ENCODE data around the gene NOD2. TPM values are rescaled to one million over a fixed set of nuclear protein-coding genes. Genes with fewer than 3 reads are reported as not detected.
A peak's percentile ranks its signal among the peaks of the same experiment; 100 is the strongest.

The NOD2 gene
- total RNA-seq, 1 experiment from 2014 or later, result 0.07 TPM

- Histone ChIP-seq H3K27ac (ENCODE audit: low read length) (no peak overlapping the region), H3K79me2 (ENCODE audit: low read length) (no peaks in the 10 kb centered on the region), H4K20me1 (ENCODE audit: low read length) (no peaks in the 10 kb centered on the region), H3K9me2 (replicated peaks; ENCODE audit: low read length) (no peaks in the 10 kb centered on the region), H3F3A (ENCODE audit: low read length, unreplicated experiment) (no peaks in the 10 kb centered on the region), H2AFZ (ENCODE audit: low read length) (no peak overlapping the region), H3K9ac (ENCODE audit: low read length) (no peak overlapping the region), H3K4me1 (ENCODE audit: insufficient read depth, low read length) (no peaks in the 10 kb centered on the region), H3K36me3 (ENCODE audit: low read depth, low read length) (no peaks in the 10 kb centered on the region), H3K4me3 (ENCODE audit: low read length) (no peak overlapping the region), H3K4me2 (ENCODE audit: low read length) (no peak overlapping the region), H3K27me3 (ENCODE audit: low read length) (no peaks in the 10 kb centered on the region), H3K9me3 (ENCODE audit: low read length) (no peaks in the 10 kb centered on the region)
- CTCF ChIA-PET, result no interaction called here
- TF ChIP-seq EZH2 (IDR thresholded peaks at IDR 0.05; ENCODE audit: low read length, unreplicated experiment) (no peak), EZH2phosphoT487 (IDR thresholded peaks at IDR 0.05; ENCODE audit: borderline replicate concordance, low read length) (no peak), CTCF (conservative IDR thresholded peaks at IDR 0.05; ENCODE audit: low read depth, low read length) (no peak)
- intact Hi-C loops (cut with micrococcal nuclease), result no loop called here
- DNase-seq, result peak; percentile 42
- peak; percentile 38 for ATAC-seq
- POLR2A ChIA-PET (ENCODE audit: unreplicated experiment), result no interaction called here
- BruUV-seq (replicated peaks), result no TSS peak
Observed at GRCh38 chr16:50696575-50697420, 3.4 kb downstream of the NOD2 start.

GRCh38 chr16:50697421-50697715, 4.0 kb downstream of the NOD2 start:
- H3K4me2 ChIP-seq (ENCODE audit: low read length), result no peak overlapping the region
- intact Hi-C loops (cut with micrococcal nuclease), result no loop called here
- POLR2A ChIA-PET (ENCODE audit: unreplicated experiment), result no interaction called here

More at GRCh38 chr16:50697421-50697715, 4.0 kb downstream of the NOD2 start:
- no peaks in the 10 kb centered on the region for H3K36me3 ChIP-seq (ENCODE audit: low read depth, low read length)
- H3K79me2 ChIP-seq (ENCODE audit: low read length), result no peaks in the 10 kb centered on the region
- no peaks in the 10 kb centered on the region for H4K20me1 ChIP-seq (ENCODE audit: low read length)
- no TSS peak for BruUV-seq (replicated peaks)
- TF ChIP-seq EZH2phosphoT487 (IDR thresholded peaks at IDR 0.05; ENCODE audit: borderline replicate concordance, low read length) (no peak), EZH2 (IDR thresholded peaks at IDR 0.05; ENCODE audit: low read length, unreplicated experiment) (no peak), CTCF (conservative IDR thresholded peaks at IDR 0.05; ENCODE audit: low read depth, low read length) (no peak)
- no peaks in the 10 kb centered on the region for H3K27me3 ChIP-seq (ENCODE audit: low read length)
- no peaks in the 10 kb centered on the region for H3K4me1 ChIP-seq (ENCODE audit: insufficient read depth, low read length)
- H3K27ac ChIP-seq (ENCODE audit: low read length), result no peak overlapping the region
- ATAC-seq (no peak), DNase-seq (no peak)
- H2AFZ ChIP-seq (ENCODE audit: low read length), result no peak overlapping the region
- CTCF ChIA-PET, result no interaction called here
- no peaks in the 10 kb centered on the region for H3K9me3 ChIP-seq (ENCODE audit: low read length)
- H3K4me3 ChIP-seq (ENCODE audit: low read length), result no peak overlapping the region
- no peaks in the 10 kb centered on the region for H3K9me2 ChIP-seq (replicated peaks; ENCODE audit: low read length)
- H3K9ac ChIP-seq (ENCODE audit: low read length), result no peak overlapping the region
- H3F3A ChIP-seq (ENCODE audit: low read length, unreplicated experiment), result no peaks in the 10 kb centered on the region

Data from PC-3 (cell line).